Endometrial microvascular endothelial cells (primary cell): ENCODE data around the gene CCNY. TPM values are rescaled to one million over a fixed set of nuclear protein-coding genes. Genes with fewer than 3 reads are reported as not detected.

Experiments used
- in situ Hi-C: cut with HindIII; loops from 2 replicates; pipeline ENCODE4 v1.10.0; 2017; ENCODE audit warnings: low sequenced_read_pairs, low pct_unique_long_range_greater_than_20kb; ENCODE audit errors: inconsistent ontology term
- total RNA-seq: library from RNA; depleted of rRNA; stranded (reverse); fragments of >200 nt; gene quantifications from one replicate; pipeline ENCODE4 v1.2.3, GENCODE V29; 2015; ENCODE audit errors: inconsistent ontology term

CCNY gene
- total RNA-seq, 1 donor from 2014 or later = 54.7 TPM

DNA sequence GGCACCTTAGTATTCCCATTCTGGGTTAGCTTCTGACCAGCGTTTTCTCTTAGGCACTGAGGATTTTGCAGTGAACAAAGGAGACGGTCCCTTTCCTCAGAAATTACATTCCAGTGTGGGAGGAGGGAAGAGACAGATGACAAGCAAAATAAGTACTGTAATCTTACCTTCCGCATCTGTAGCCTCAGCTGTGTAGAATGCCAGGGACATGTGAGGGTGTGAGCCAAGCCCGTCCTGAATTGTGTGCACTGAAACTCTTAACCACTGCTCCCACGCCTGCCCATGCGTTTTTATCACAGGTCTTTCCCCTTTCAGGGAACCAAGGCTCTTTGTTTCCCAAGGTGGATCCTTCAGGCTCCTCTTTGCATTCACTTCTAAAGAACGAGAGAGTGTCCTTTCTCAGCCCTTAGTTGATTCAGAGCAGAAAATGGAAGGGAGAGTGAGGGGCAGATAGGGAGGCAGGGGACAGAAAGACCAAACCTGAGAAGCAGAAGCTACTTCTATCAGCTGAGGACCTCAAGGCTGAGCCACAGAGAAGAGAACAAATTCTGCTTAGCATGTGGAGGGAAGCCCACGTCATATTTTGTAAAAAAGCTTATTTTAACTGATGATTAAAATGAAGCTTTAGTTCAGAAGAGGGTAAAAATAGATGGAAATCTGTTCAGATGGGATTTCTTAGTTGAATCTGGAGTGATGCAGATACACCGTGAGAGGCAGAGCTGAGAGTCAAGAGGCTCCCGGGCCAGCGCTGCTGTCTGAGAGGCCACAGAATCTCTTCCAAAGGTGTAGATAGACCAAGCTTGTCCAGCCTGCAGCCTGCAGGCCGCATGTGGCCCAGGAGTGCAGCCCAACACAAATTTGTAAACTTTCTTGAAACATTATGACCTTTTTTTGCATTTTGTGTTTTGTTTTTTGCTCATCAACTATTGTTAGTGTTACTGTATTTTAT, 122.5 kb downstream of the CCNY start:
- in situ Hi-C loops = no loop called here

DNA sequence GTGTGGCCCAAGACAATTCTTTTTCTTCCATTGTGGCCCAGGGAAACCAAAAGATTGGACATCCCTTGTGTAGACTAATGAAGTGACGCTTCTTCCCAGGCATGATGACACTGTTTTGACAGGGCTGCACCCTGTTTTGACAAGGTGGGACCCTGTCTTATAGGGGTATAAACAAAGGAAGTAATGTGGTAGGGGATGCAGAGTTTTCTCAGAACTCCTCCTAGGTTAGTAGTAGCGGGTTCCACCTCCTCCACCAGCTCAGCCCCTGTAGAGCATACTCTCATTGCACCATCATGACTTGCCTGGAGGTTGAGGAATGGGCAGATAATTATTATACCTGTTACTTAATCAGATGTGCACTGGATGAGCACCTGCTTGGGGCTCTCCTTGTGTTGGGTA, 123.1 kb downstream of the CCNY start:
- in situ Hi-C loops = no loop called here

DNA sequence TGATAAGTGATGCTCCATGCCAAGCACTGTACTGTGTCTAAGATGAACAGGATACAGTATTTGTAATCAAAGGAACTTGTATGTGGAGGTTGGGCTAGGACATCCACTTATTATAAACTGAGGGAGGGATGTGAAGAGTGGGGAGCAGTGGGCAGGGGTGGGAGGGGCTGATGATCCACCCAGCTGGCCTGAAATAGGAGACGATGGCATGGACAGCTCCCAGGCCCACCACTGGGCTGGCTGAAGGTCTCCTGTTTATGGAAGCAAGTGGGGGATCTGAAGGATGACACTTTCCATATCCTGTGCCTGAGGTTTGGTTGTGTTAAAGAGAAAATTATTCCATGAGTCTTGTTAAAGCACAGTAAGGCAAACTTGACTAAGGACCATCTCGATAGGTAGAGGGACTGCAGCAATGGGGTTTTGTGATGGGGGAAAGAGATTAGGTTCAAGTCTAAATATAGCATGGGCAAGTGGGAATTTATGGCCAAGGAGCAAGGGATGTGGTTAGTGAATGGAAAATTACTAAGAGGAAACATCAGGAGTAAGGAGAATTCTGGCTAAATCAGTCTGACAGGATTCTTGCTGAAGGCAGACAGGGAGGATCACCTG, 124.6 kb downstream of the CCNY start:
- in situ Hi-C loops = no loop called here

DNA sequence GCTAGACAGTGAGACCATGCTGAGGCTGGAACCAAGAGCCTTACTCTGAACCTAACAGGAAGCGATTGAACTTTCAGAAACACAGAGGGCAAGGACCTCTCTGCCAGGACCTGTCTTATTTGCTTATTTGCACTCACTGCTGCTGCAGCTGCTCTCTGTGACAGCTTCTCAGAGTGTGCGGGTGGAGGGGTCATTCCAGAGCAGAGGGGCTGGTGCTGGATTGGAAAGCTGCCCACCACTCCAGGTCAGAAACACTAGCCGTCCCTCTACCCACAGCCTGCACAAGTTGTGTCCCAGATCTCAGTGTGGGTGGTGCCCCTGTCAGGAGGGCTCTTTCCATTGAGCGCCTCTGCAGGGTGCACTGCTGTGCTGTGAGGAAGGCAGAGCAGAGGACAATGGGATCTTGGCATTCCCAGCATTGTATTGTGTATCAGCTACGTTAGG, 126.2 kb downstream of the CCNY start:
- in situ Hi-C loops = no loop called here

GRCh38 chr10:35463105-35463867, 127.0 kb downstream of the CCNY start:
- in situ Hi-C loops = no loop called here

DNA sequence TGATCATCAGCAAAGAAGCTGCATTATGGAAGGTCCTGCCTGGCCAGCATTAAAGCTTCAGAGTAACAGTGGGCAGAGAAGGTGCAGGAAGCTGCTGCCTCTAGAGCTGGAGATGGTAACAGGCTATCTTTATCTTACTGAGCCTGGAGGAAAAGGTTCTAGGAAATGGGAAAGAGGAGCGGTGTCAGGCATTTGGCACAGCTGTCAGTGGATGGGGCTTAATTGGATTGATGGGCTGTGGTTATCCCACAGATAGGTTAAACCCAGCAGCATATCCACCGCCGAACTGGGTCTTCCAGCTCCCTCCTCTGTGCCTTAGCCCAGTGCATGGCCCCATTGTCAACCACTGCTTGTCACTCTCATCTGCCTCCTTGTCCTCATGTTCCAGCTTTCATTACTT, 127.6 kb downstream of the CCNY start:
- in situ Hi-C loops = no loop called here

- in situ Hi-C loops = no loop called here
These were observed 128.6 kb downstream of the CCNY start for GRCh38 chr10:35464825-35465456.

GRCh38 chr10:35465673-35466072, 129.4 kb downstream of the CCNY start:
- in situ Hi-C loops = no loop called here

- in situ Hi-C loops = no loop called here
These were observed 129.9 kb downstream of the CCNY start for GRCh38 chr10:35466170-35466569.

- in situ Hi-C loops = no loop called here
These were observed 130.4 kb downstream of the CCNY start for GRCh38 chr10:35466661-35467060.

GRCh38 chr10:35467186-35467585, 130.9 kb downstream of the CCNY start:
- in situ Hi-C loops = no loop called here

DNA sequence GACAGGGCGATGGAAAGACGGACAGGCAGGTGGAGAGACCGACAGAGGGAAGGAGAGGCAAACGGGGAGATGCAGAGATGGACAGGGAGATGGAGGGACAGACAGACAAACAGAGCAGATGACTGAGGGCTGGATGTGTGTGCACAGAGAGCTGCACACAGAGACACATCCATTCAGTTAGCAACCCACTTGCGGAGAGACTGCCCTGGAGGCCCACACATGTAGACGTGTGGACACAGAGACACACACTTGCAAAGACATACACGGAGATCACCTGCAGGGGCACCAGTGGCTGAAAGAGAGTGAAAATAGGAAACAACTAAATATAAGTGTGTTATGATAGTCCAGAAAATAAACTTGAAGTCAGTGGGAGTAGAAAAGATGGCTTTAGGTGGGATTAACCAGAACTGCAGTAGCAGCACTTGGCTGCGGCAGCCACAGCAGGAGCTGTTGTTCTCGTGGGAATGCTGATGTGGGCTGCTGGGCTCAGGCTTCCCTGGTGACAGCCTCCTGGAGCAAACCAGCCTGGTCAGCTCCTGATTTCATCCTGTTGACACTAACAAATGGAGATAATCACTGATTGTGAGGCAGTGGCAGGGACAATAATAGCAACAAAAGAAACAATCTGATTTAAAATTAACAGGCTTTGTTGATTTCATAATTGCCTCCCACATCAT, 134.1 kb downstream of the CCNY start:
- in situ Hi-C loops = no loop called here

GRCh38 chr10:35470925-35471315, 134.6 kb downstream of the CCNY start:
- in situ Hi-C loops = no loop called here

GRCh38 chr10:35471435-35471834, 135.1 kb downstream of the CCNY start:
- in situ Hi-C loops = no loop called here

GRCh38 chr10:35480142-35480541, 143.8 kb downstream of the CCNY start:
- in situ Hi-C loops = no loop called here

DNA sequence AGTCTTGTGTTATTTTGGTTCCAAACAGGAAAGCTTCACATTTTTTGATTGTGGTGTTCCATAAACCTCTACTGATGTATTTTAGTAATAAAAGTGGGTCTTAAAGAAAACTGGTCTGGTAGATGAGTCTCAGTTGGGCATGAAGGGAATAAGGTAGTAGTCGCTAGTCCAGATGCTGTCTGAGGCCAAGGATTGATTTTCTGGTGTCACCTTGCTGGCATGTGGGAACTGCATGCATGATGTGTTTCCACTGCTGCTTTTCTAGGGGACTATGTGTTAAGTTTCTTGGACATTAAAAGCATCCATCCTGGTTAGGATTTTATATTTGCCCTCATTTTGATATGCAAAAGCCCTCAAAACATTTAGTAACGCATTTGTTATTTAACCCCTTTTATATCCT, 145.1 kb downstream of the CCNY start:
- in situ Hi-C loops = no loop called here

DNA sequence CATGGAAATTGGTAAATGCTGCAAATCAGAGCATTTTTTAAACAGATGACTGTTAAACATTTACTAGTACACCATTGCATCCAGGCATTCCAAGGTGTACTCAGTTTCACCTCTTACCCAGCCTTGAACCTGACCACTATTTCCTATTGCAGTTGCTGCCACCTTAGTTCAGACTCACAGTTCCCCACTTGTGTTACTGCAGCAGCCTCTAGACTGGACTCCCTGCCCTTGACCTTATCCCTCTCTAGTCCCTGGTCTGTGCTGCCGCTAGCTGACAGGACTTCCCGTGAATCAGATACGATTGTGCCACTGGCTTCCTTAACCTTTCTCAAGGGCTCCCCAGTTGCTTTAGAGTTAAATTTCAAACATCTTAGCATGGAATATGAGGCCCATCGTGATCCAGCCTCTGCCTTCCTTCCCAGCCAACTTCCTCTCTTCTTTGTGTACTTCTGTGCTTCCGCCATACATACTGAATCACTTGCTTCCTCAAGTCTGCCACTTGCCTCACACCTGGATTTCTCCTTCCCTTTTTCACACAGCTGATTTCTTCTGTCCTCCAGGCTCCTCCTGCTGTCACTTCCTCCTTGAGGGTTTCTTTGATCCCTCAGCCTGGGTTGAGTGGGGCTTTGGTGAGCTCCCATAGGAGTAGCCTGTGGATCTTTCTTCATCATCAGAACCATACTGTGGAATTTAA, 150.1 kb downstream of the CCNY start:
- in situ Hi-C loops = no loop called here
